H1 (cell line): Measurements from ENCODE around the gene EIF4A3. TPM values are rescaled to one million over a fixed set of nuclear protein-coding genes. Genes with fewer than 3 reads are reported as not detected.

ENCODE experiments used
- CTCF ChIA-PET: fragments of 300-600 bp; sonication (Branson Sonifier 250); formaldehyde crosslinking; loops from one replicate; lab custom pipeline; 2021; ENCODE audit not compliant: partially characterized antibody; lab: Charles Lee
- POLR2A ChIA-PET: fragments of 300-600 bp; sonication (Branson Sonifier 250); formaldehyde crosslinking; loops from one replicate; lab custom pipeline; 2021; ENCODE audit warnings: inconsistent platforms; ENCODE audit not compliant: partially characterized antibody; lab: Charles Lee
- DNase-seq, 2 experiments: peaks; one replicate each; pipeline versions ENCODE4 v3.0.0 to v3.0.0-alpha.2; 2010 to 2022; ENCODE audit warnings: low spot score in 2 of 2, low read depth in 1 of 2, mixed read lengths in 1 of 2
- FAIRE-seq: peaks from 2 replicates; lab custom pipeline; 2011; peaks lifted over from hg19 to GRCh38; lab: Jason Lieb, UNC
- H2AFZ ChIP-seq: 2 replicates; pipeline ENCODE4 v1.8.1; 2012; ENCODE audit warnings: low read length, inconsistent platforms
- H2AK5ac ChIP-seq: 2 replicates; pipeline ENCODE4 v1.6.1; 2013; ENCODE audit warnings: low read depth, low read length
- H2BK120ac ChIP-seq: replicated peaks from 2 replicates; pipeline ENCODE3; 2013; ENCODE audit warnings: low read depth, low read length, inconsistent platforms
- H2BK12ac ChIP-seq: 2 replicates; pipeline ENCODE4 v1.6.1; 2013; ENCODE audit warnings: low read depth, low read length
- H2BK15ac ChIP-seq: 2 replicates; pipeline ENCODE4 v1.6.1; 2013; ENCODE audit warnings: low read length
- H2BK20ac ChIP-seq: 2 replicates; pipeline ENCODE4 v1.6.1; 2013; ENCODE audit warnings: low read length
- H2BK5ac ChIP-seq: 2 replicates; pipeline ENCODE4 v1.6.1; 2013; ENCODE audit warnings: low read depth, low read length
- H3K14ac ChIP-seq: 2 replicates; pipeline ENCODE4 v1.6.1; 2013; ENCODE audit warnings: inconsistent platforms; ENCODE audit not compliant: insufficient read length
- H3K18ac ChIP-seq: 2 replicates; pipeline ENCODE4 v1.6.1; 2013; ENCODE audit warnings: low read length; ENCODE audit errors: extremely low read depth
- H3K23ac ChIP-seq: 2 replicates; pipeline ENCODE4 v1.6.1; 2013; ENCODE audit warnings: inconsistent platforms; ENCODE audit not compliant: insufficient read length
- H3K23me2 ChIP-seq: 2 replicates; pipeline ENCODE4 v1.6.1; 2013; ENCODE audit warnings: low read depth, low read length
- H3K27ac ChIP-seq: 2 replicates; pipeline ENCODE4 v1.6.1; 2011; ENCODE audit warnings: low read depth, low read length, inconsistent platforms
- H3K27me3 ChIP-seq, 4 experiments: replicated peaks in 1 of 4; 1 replicate in 1 of 4; 2 replicates in 3 of 4; pipeline versions ENCODE4 v1.6.1 to v1.8.1; 2011 to 2013; ENCODE audit warnings: low read length in 3 of 4, mild to moderate bottlenecking in 3 of 4, inconsistent platforms in 2 of 4, mixed read lengths in 2 of 4, moderate library complexity in 1 of 4; ENCODE audit not compliant: control insufficient read depth in 3 of 4, insufficient read depth in 3 of 4; ENCODE audit errors: extremely low read depth in 1 of 4
- H3K36me3 ChIP-seq, 4 experiments: 2 replicates each; pipeline versions ENCODE4 v1.6.1 to v1.8.1; 2011 to 2013; ENCODE audit warnings: mild to moderate bottlenecking in 4 of 4, low read length in 3 of 4, moderate library complexity in 2 of 4, control low read depth in 1 of 4, inconsistent platforms in 1 of 4; ENCODE audit not compliant: insufficient read depth in 4 of 4, control insufficient read depth in 2 of 4
- H3K4ac ChIP-seq: replicated peaks from 2 replicates; pipeline ENCODE3; 2013; ENCODE audit warnings: low read length, low read depth, mixed read lengths, inconsistent platforms; ENCODE audit not compliant: insufficient read length
- H3K4me1 ChIP-seq, 4 experiments: replicated peaks in 1 of 4; 1 replicate in 1 of 4; 2 replicates in 3 of 4; pipeline versions ENCODE4 v1.6.1 to v1.8.1; 2011 to 2013; ENCODE audit warnings: low read length in 3 of 4, inconsistent platforms in 2 of 4, mixed read lengths in 1 of 4; ENCODE audit not compliant: insufficient read depth in 4 of 4, control insufficient read depth in 3 of 4
- H3K4me2 ChIP-seq, 2 experiments: 2 replicates each; pipeline versions ENCODE4 v1.6.1 to v1.8.1; 2011 to 2013; ENCODE audit warnings: low read depth in 2 of 2, low read length in 2 of 2, control low read depth in 1 of 2, inconsistent platforms in 1 of 2, mild to moderate bottlenecking in 1 of 2; ENCODE audit not compliant: insufficient read depth in 1 of 2
- H3K4me3 ChIP-seq, 4 experiments: fragments of 200-600, 300-600 bp in 1 of 4; sonication (generic), shearing (Covaris generic), sonication (Bioruptor Twin) in 1 of 4; 2 replicates each; pipeline versions ENCODE4 v1.5.1 to v1.8.1; 2011 to 2016; ENCODE audit warnings: low read length in 4 of 4, low read depth in 3 of 4, control low read depth in 2 of 4, inconsistent platforms in 2 of 4, mild to moderate bottlenecking in 2 of 4, mixed read lengths in 1 of 4, moderate library complexity in 1 of 4; ENCODE audit not compliant: insufficient read depth in 2 of 4; ENCODE audit errors: extremely low read depth in 1 of 4
- H3K56ac ChIP-seq: replicated peaks from 2 replicates; pipeline ENCODE3; 2013; ENCODE audit warnings: low read depth, mild to moderate bottlenecking, mixed read lengths, low read length, inconsistent platforms; ENCODE audit not compliant: insufficient read length
- H3K79me1 ChIP-seq: 2 replicates; pipeline ENCODE4 v1.6.1; 2013; ENCODE audit warnings: low read depth, low read length, control low read depth
- H3K79me2 ChIP-seq, 2 experiments: 2 replicates each; pipeline versions ENCODE4 v1.6.1 to v1.8.1; 2012 to 2013; ENCODE audit warnings: low read length in 2 of 2, mild to moderate bottlenecking in 2 of 2, inconsistent platforms in 1 of 2; ENCODE audit not compliant: insufficient read depth in 2 of 2, control insufficient read depth in 1 of 2
- H3K9ac ChIP-seq, 4 experiments: replicated peaks in 1 of 4; 1 replicate in 1 of 4; 2 replicates in 3 of 4; pipeline versions ENCODE4 v1.6.1 to v1.8.1; 2011 to 2013; ENCODE audit warnings: low read depth in 3 of 4, low read length in 3 of 4, control low read depth in 2 of 4, mild to moderate bottlenecking in 2 of 4, moderate library complexity in 2 of 4, inconsistent platforms in 1 of 4; ENCODE audit errors: extremely low read depth in 1 of 4
- H3K9me3 ChIP-seq, 2 experiments: 2 replicates each; pipeline versions ENCODE4 v1.6.1 to v1.8.1; 2012 to 2013; ENCODE audit warnings: mild to moderate bottlenecking in 2 of 2, moderate library complexity in 2 of 2, control low read depth in 1 of 2, inconsistent platforms in 1 of 2, low read depth in 1 of 2, low read length in 1 of 2, mixed read lengths in 1 of 2; ENCODE audit not compliant: insufficient read depth in 2 of 2
- H4K20me1 ChIP-seq, 2 experiments: replicated peaks in 1 of 2; 2 replicates each; pipeline versions ENCODE3 to v1.8.1; 2011 to 2013; ENCODE audit warnings: inconsistent platforms in 2 of 2, low read length in 2 of 2, mild to moderate bottlenecking in 1 of 2; ENCODE audit not compliant: insufficient read depth in 2 of 2, control insufficient read depth in 1 of 2
- H4K5ac ChIP-seq: 2 replicates; pipeline ENCODE4 v1.6.1; 2013; ENCODE audit warnings: low read length, low read depth, mixed read lengths, inconsistent platforms; ENCODE audit not compliant: insufficient read length
- H4K8ac ChIP-seq: 2 replicates; pipeline ENCODE4 v1.8.0; 2013; ENCODE audit warnings: mild to moderate bottlenecking, moderate library complexity, low read length, inconsistent platforms; ENCODE audit not compliant: insufficient read depth; ENCODE audit errors: extremely low read depth
- H4K91ac ChIP-seq: replicated peaks from 2 replicates; pipeline ENCODE3; 2013; ENCODE audit warnings: low read length, mixed read lengths, inconsistent platforms; ENCODE audit not compliant: insufficient read length
- ATF3 ChIP-seq: IDR thresholded peaks from 2 replicates; pipeline ENCODE4 v1.6.1; 2011; ENCODE audit warnings: low read depth, mild to moderate bottlenecking, low read length; ENCODE audit not compliant: insufficient read depth
- GTF2F1 ChIP-seq: IDR thresholded peaks from 2 replicates; pipeline ENCODE4 v1.6.1; 2012; ENCODE audit warnings: low read depth, low read length, improper control_type of control experiment, borderline replicate concordance
- MAFK ChIP-seq: IDR thresholded peaks from 2 replicates; pipeline ENCODE4 v1.6.1; 2012; ENCODE audit warnings: low read depth, mild to moderate bottlenecking, improper control_type of control experiment, low read length
- whole genome bisulfite sequencing, 2 experiments: shearing (Covaris generic) in 1 of 2; methylation state at CpG; one replicate each; pipeline versions ENCODE4 v1.1.6 to v1.1.7; 2013 to 2015; ENCODE audit warnings: low lambda C conversion rate in 2 of 2, mixed read lengths in 2 of 2, inconsistent platforms in 1 of 2, low coverage in 1 of 2, missing lambda C conversion rate in 1 of 2; ENCODE audit not compliant: insufficient replicate concordance in 2 of 2, insufficient coverage in 1 of 2, insufficient read length in 1 of 2; ENCODE audit errors: extremely low coverage in 1 of 2, missing lambda C conversion rate in 1 of 2; 5-methylcytosine and 5-hydroxymethylcytosine counted together
- polyA plus RNA-seq, 7 experiments: library from polyadenylated mRNA; depleted of rRNA in 3 of 7; stranded (reverse) in 5 of 7; unstranded in 2 of 7; fragments of >200 nt in 5 of 7; fragments of 200-250 nt in 2 of 7; gene quantifications; 1 replicate in 5 of 7; 2 replicates in 1 of 7; 4 replicates in 1 of 7; pipeline versions ENCODE4 v1.2.1 to v1.2.3, GENCODE V29; 2011 to 2013; ENCODE audit warnings: missing spikeins in 2 of 7, mixed read lengths in 2 of 7
- total RNA-seq: library from RNA; stranded (reverse); fragmentation: NEBNext Ultra II Directional; extraction: Animal tissue kit (Norgen Biotek cat#: 25700); gene quantifications from 2 replicates; pipeline ENCODE4 v1.2.1, GENCODE V29; 2021

EIF4A3 gene
- total and polyA plus RNA-seq, 2 of the 8 experiments (the other 6 are each of a cell fraction or from before 2014, with no cell fraction given): 142 to 146 TPM

DNA sequence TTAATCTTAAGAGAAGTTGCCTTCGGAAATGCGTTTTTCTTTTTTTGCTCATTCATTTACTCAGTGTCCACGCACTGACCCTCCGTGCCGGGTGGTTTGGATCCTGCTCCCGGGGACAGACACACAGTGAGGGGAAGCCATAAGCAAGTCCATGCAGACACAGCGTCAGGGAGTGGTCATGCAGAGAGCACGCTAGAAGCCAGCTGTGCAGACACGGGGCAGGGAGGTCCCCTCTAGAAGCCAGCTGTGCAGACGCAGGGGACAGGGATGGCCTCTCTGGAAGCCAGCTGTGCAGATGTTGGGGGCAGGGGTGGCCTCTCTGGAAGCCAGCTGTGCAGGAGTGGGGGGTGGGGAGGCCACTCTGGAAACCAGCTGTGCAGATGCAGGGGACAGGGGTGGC lies 40.8 kb downstream of the EIF4A3 start:
- Histone ChIP-seq H3K79me1 (no peaks in the 10 kb centered on the region; the same call in 1 of the 2 replicates), H3K27ac (no peak overlapping the region), H3K9ac (no peak overlapping the region), H2BK120ac (no peak overlapping the region), H4K91ac (no peak overlapping the region), H4K20me1 (no peaks in the 10 kb centered on the region), H2BK20ac (no peak overlapping the region), H3K18ac (no peak overlapping the region), H2AK5ac (no peak overlapping the region), H2BK12ac (no peak overlapping the region), H3K4ac (no peak overlapping the region), H3K27me3 (peaks cover 0 to 4% (median 0%) of the 10 kb centered on the region in 4 experiments; a peak in 1 of 7 replicates), H3K23ac (no peak overlapping the region), H2BK15ac (no peak overlapping the region), H3K79me2 (no peaks in the 10 kb centered on the region), H3K23me2 (peaks cover 8% of the 10 kb centered on the region; the same call in 1 of the 2 replicates), H3K4me2 (no peak overlapping the region), H3K9me3 (no peaks in the 10 kb centered on the region), H4K5ac (no peak overlapping the region), H2AFZ (no peak overlapping the region), H4K8ac (no peak overlapping the region), H3K56ac (no peak overlapping the region), H3K36me3 (no peaks in the 10 kb centered on the region), H3K4me3 (no peak overlapping the region), H3K14ac (no peak overlapping the region), H2BK5ac (no peak overlapping the region), H3K4me1 (peaks cover 0 to 7% (median 1%) of the 10 kb centered on the region in 4 experiments; a peak in 4 of 7 replicates)
- FAIRE-seq (no peak), DNase-seq (no peak)
- POLR2A ChIA-PET: interaction anchor here (0.7 kb wide), 1 partner anchor 40 kb away, joined by 3 read pairs; no protein-coding TSS in a partner anchor
- 88% methylated on average over 10 of the region's 10 CpGs; no CpG with 5 or more reads in 1 of the 2 experiments for WGBS, 2 experiments
- CTCF ChIA-PET: interaction anchor here (0.6 to 1.6 kb wide), 3 partner anchors 22 to 89 kb away, joined by 3 to 8 read pairs (median 3); no protein-coding TSS in a partner anchor
- TF ChIP-seq GTF2F1 (no peak), ATF3 (no peak), MAFK (no peak)
